ENCODE data around the gene OR2S2. TPM values are rescaled to one million over a fixed set of nuclear protein-coding genes. Genes with fewer than 3 reads are reported as not detected.
"Not testable (repeated sequence)": the region's sequence is repeated elsewhere in the genome, so short reads cannot be mapped to it uniquely, and the experiment has no call there.

Gene OR2S2
- total and polyA plus RNA-seq, 3 experiments from 2014 or later: not detected

GRCh38 chr9:35994959-35995358 is 37.0 kb upstream of the OR2S2 start:
- H3K27me3 ChIP-seq (ENCODE audit: insufficient read depth, low read length, poor library complexity, severe bottlenecking): no peaks in the 10 kb centered on the region
- Mint-ChIP-seq H3K4me3 (no peak overlapping the region), H3K9me3 (peaks cover 8 to 17% (median 12%) of the 10 kb centered on the region in 5 donors), H3K27ac (no peak overlapping the region), H3K36me3 (peaks cover 0 to 4% (median 1%) of the 10 kb centered on the region in 3 donors), H3K27me3 (peaks cover 18 to 73% of the 10 kb centered on the region in 2 donors), H3K4me1 (no peaks in the 10 kb centered on the region)
- H3K27ac ChIP-seq (ENCODE audit: low read depth, low read length): no peak overlapping the region
- H3K4me3 ChIP-seq (ENCODE audit: low read length): no peak overlapping the region
- H3K9me3 ChIP-seq (ENCODE audit: low read length): peaks cover 6% of the 10 kb centered on the region
- H3K4me1 ChIP-seq (ENCODE audit: insufficient read depth, low read length): no peaks in the 10 kb centered on the region
- ChIA-PET POLR2A (interaction anchor here (0.6 kb wide), 1 partner anchor 179 kb away, joined by 3 read pairs; no protein-coding TSS in a partner anchor), CTCF (interaction anchor here (0.7 to 1.0 kb wide), 2 partner anchors 13 to 40 kb away, joined by 4 read pairs; no protein-coding TSS in a partner anchor)
- no peak for DNase-seq
- H3K36me3 ChIP-seq (ENCODE audit: insufficient read depth, low read length): no peaks in the 10 kb centered on the region

- Mint-ChIP-seq H3K36me3 (peaks cover 0 to 4% (median 1%) of the 10 kb centered on the region in 3 donors), H3K27ac (no peak overlapping the region), H3K27me3 (peaks cover 14 to 72% of the 10 kb centered on the region in 2 donors), H3K9me3 (peaks cover 8 to 17% (median 12%) of the 10 kb centered on the region in 5 donors), H3K4me1 (no peaks in the 10 kb centered on the region), H3K4me3 (no peak overlapping the region)
- Histone ChIP-seq H3K9me3 (ENCODE audit: low read length) (peaks cover 6% of the 10 kb centered on the region), H3K4me3 (ENCODE audit: low read length) (no peak overlapping the region), H3K27me3 (ENCODE audit: insufficient read depth, low read length, poor library complexity, severe bottlenecking) (no peaks in the 10 kb centered on the region), H3K4me1 (ENCODE audit: insufficient read depth, low read length) (no peaks in the 10 kb centered on the region), H3K27ac (ENCODE audit: low read depth, low read length) (no peak overlapping the region), H3K36me3 (ENCODE audit: insufficient read depth, low read length) (no peaks in the 10 kb centered on the region)
- no peak for DNase-seq
- ChIA-PET POLR2A (interaction anchor here (0.6 kb wide), 1 partner anchor 179 kb away, joined by 3 read pairs; no protein-coding TSS in a partner anchor), CTCF (no interaction called here)
Measured at GRCh38 chr9:35993976-35994720, 36.2 kb upstream of the OR2S2 start.

DNA sequence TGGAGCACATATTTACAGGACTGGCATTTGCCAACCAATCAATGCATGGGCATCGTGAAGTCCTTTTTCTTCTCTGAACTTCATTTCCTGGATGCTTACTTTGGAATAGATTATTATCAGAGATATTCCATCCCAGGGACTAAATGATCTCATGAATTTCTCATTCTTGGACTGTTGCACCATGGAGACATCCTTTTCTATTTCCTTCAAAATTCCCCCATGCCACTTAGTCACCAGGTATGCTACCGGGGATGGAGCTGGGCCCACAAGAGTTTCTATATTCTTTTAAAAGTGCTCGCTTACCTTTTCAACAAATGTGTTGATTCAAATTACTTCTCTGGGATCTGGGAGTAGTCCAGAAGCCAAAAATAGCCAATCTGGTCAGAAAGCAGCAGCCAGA is 35.2 kb upstream of the OR2S2 start:
- H3K27ac Mint-ChIP-seq; H3K4me1 ChIP-seq (ENCODE audit: insufficient read depth, low read length); H3K27ac ChIP-seq (ENCODE audit: low read depth, low read length); H3K27me3 ChIP-seq (ENCODE audit: insufficient read depth, low read length, poor library complexity, severe bottlenecking); H3K9me3 Mint-ChIP-seq; H3K4me3 Mint-ChIP-seq; H3K4me1 Mint-ChIP-seq; H3K4me3 ChIP-seq (ENCODE audit: low read length); H3K36me3 Mint-ChIP-seq; POLR2A ChIA-PET; H3K36me3 ChIP-seq (ENCODE audit: insufficient read depth, low read length); DNase-seq; CTCF ChIA-PET; H3K9me3 ChIP-seq (ENCODE audit: low read length): not testable (repeated sequence)
- peaks cover 14 to 79% of the 10 kb centered on the region in 2 donors for H3K27me3 Mint-ChIP-seq

GRCh38 chr9:35990155-35990554 is 32.2 kb upstream of the OR2S2 start:
- H3K27me3 Mint-ChIP-seq: peaks cover 23 to 72% of the 10 kb centered on the region in 2 donors
- DNase-seq: no peak
- peaks cover 0 to 1% (median 0%) of the 10 kb centered on the region in 3 donors for H3K36me3 Mint-ChIP-seq
- no peak overlapping the region for H3K27ac Mint-ChIP-seq
- ChIA-PET CTCF (no interaction called here), POLR2A (no interaction called here)
- Histone ChIP-seq H3K27ac (ENCODE audit: low read depth, low read length) (no peak overlapping the region), H3K36me3 (ENCODE audit: insufficient read depth, low read length) (no peaks in the 10 kb centered on the region), H3K27me3 (ENCODE audit: insufficient read depth, low read length, poor library complexity, severe bottlenecking) (no peaks in the 10 kb centered on the region), H3K4me3 (ENCODE audit: low read length) (no peak overlapping the region), H3K4me1 (ENCODE audit: insufficient read depth, low read length) (no peaks in the 10 kb centered on the region), H3K9me3 (ENCODE audit: low read length) (no peaks in the 10 kb centered on the region)
- H3K4me3 Mint-ChIP-seq: no peak overlapping the region
- H3K4me1 Mint-ChIP-seq: no peaks in the 10 kb centered on the region
- no peaks in the 10 kb centered on the region for H3K9me3 Mint-ChIP-seq

DNA sequence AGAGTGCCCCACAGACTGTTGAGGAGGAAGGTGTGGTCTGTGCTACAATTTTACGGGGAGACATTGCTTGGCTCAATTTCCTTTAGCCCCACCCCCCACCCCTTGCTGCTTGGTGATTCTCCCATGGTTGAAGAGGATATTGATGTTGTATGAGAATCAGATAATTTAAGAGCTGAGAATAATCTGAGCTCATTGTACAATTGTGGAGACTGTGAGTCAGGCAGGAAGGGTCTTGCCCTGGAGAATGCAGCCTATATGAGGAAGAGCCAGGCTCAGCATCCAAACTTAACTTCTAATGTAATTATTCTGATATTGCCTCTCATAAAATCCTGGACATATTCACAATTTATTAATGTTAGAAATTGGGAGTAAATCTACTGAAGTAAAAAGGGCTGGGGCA is 26.1 kb upstream of the OR2S2 start:
- Mint-ChIP-seq H3K9me3 (peaks cover 0 to 1% (median 0%) of the 10 kb centered on the region in 5 donors), H3K27ac (no peak overlapping the region), H3K4me3 (no peak overlapping the region), H3K4me1 (no peaks in the 10 kb centered on the region), H3K36me3 (peaks cover 0 to 3% (median 0%) of the 10 kb centered on the region in 3 donors), H3K27me3 (peaks cover 33 to 74% of the 10 kb centered on the region in 2 donors)
- Histone ChIP-seq H3K27me3 (ENCODE audit: insufficient read depth, low read length, poor library complexity, severe bottlenecking) (peaks cover 7% of the 10 kb centered on the region), H3K9me3 (ENCODE audit: low read length) (no peaks in the 10 kb centered on the region), H3K27ac (ENCODE audit: low read depth, low read length) (no peak overlapping the region), H3K4me3 (ENCODE audit: low read length) (no peak overlapping the region), H3K4me1 (ENCODE audit: insufficient read depth, low read length) (peaks cover 9% of the 10 kb centered on the region), H3K36me3 (ENCODE audit: insufficient read depth, low read length) (no peaks in the 10 kb centered on the region)
- no peak for DNase-seq
- CTCF ChIA-PET: interaction anchor here (2.1 kb wide), 1 partner anchor 39 kb away, joined by 6 read pairs; no protein-coding TSS in a partner anchor
- POLR2A ChIA-PET: no interaction called here

- Mint-ChIP-seq H3K27ac (no peak overlapping the region), H3K4me3 (no peak overlapping the region), H3K27me3 (peaks cover 38 to 83% of the 10 kb centered on the region in 2 donors), H3K36me3 (peaks cover 0 to 3% (median 0%) of the 10 kb centered on the region in 3 donors), H3K4me1 (no peaks in the 10 kb centered on the region), H3K9me3 (peaks cover 0 to 5% (median 2%) of the 10 kb centered on the region in 5 donors)
- Histone ChIP-seq H3K27me3 (ENCODE audit: insufficient read depth, low read length, poor library complexity, severe bottlenecking) (peaks cover 8% of the 10 kb centered on the region), H3K9me3 (ENCODE audit: low read length) (no peaks in the 10 kb centered on the region), H3K36me3 (ENCODE audit: insufficient read depth, low read length) (no peaks in the 10 kb centered on the region), H3K4me1 (ENCODE audit: insufficient read depth, low read length) (peaks cover 9% of the 10 kb centered on the region), H3K27ac (ENCODE audit: low read depth, low read length) (no peak overlapping the region), H3K4me3 (ENCODE audit: low read length) (no peak overlapping the region)
- DNase-seq: no peak
- ChIA-PET CTCF (no interaction called here), POLR2A (no interaction called here)
Measured at GRCh38 chr9:35981699-35982098, 23.7 kb upstream of the OR2S2 start.

GRCh38 chr9:35980289-35981011 is 22.5 kb upstream of the OR2S2 start:
- CTCF ChIA-PET: no interaction called here
- H3K4me1 ChIP-seq (ENCODE audit: insufficient read depth, low read length): peaks cover 9% of the 10 kb centered on the region

GRCh38 chr9:35978792-35979191 is 20.8 kb upstream of the OR2S2 start:
- no peak overlapping the region for H3K27ac Mint-ChIP-seq
- DNase-seq: no peak
- Histone ChIP-seq H3K36me3 (ENCODE audit: insufficient read depth, low read length) (no peaks in the 10 kb centered on the region), H3K4me3 (ENCODE audit: low read length) (no peak overlapping the region), H3K9me3 (ENCODE audit: low read length) (no peaks in the 10 kb centered on the region), H3K27ac (ENCODE audit: low read depth, low read length) (no peak overlapping the region), H3K4me1 (ENCODE audit: insufficient read depth, low read length) (peaks cover 9% of the 10 kb centered on the region), H3K27me3 (ENCODE audit: insufficient read depth, low read length, poor library complexity, severe bottlenecking) (peaks cover 14% of the 10 kb centered on the region)
- POLR2A ChIA-PET: no interaction called here
- H3K4me1 Mint-ChIP-seq: no peaks in the 10 kb centered on the region
- H3K36me3 Mint-ChIP-seq: peaks cover 0 to 22% (median 2%) of the 10 kb centered on the region in 3 donors
- peaks cover 46 to 87% of the 10 kb centered on the region in 2 donors for H3K27me3 Mint-ChIP-seq
- H3K9me3 Mint-ChIP-seq: peaks cover 18 to 28% (median 24%) of the 10 kb centered on the region in 5 donors
- H3K4me3 Mint-ChIP-seq: no peak overlapping the region
- CTCF ChIA-PET: no interaction called here

More at GRCh38 chr9:35980289-35981011, 22.5 kb upstream of the OR2S2 start:
- no peak for DNase-seq
- H3K36me3 ChIP-seq (ENCODE audit: insufficient read depth, low read length): no peaks in the 10 kb centered on the region
- H3K4me3 Mint-ChIP-seq: no peak overlapping the region
- H3K36me3 Mint-ChIP-seq: peaks cover 0 to 12% (median 0%) of the 10 kb centered on the region in 3 donors
- H3K27ac ChIP-seq (ENCODE audit: low read depth, low read length): no peak overlapping the region
- H3K4me3 ChIP-seq (ENCODE audit: low read length): no peak overlapping the region
- peaks cover 41 to 85% of the 10 kb centered on the region in 2 donors for H3K27me3 Mint-ChIP-seq
- H3K4me1 Mint-ChIP-seq: no peaks in the 10 kb centered on the region
- POLR2A ChIA-PET: no interaction called here
- H3K27me3 ChIP-seq (ENCODE audit: insufficient read depth, low read length, poor library complexity, severe bottlenecking): peaks cover 14% of the 10 kb centered on the region
- H3K27ac Mint-ChIP-seq: no peak overlapping the region
- H3K9me3 Mint-ChIP-seq: peaks cover 5 to 13% (median 9%) of the 10 kb centered on the region in 5 donors
- no peaks in the 10 kb centered on the region for H3K9me3 ChIP-seq (ENCODE audit: low read length)

Measured in CD8-positive, alpha-beta memory T cell (primary cell).